HG02884 (cell line): ENCODE measurements around the gene PRSS33.

Experiments used
- ATAC-seq: cut with Tn5 transposase; IDR thresholded peaks from one replicate; pipeline ENCODE4 v1.9.1; 2021; ENCODE audit warnings: mild to moderate bottlenecking, moderate library complexity; ENCODE audit not compliant: unreplicated experiment

The PRSS33 gene

DNA sequence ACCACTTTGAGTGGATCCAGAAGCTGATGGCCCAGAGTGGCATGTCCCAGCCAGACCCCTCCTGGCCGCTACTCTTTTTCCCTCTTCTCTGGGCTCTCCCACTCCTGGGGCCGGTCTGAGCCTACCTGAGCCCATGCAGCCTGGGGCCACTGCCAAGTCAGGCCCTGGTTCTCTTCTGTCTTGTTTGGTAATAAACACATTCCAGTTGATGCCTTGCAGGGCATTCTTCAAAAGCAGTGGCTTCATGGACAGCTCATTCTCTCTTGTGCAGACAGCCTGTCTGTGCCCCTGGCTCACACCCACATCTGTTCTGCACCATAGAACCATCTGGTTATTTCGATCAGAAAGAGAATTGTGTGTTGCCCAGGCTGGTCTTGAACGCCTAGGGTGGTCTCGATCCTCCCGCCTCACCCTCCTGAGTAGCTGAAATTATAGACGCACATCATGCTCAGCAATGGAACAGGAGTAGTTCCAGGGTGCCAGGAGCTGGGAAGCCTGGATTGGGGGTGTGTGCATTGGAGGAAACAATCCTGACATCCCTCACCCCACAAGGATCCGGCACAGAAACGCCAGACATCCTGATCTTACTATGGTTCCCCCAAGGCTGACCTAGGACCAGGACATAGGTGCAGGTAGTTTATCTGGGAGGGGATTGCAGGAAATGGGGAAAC is 34.3 kb upstream of the PRSS33 start:
- ATAC-seq = no peak

DNA sequence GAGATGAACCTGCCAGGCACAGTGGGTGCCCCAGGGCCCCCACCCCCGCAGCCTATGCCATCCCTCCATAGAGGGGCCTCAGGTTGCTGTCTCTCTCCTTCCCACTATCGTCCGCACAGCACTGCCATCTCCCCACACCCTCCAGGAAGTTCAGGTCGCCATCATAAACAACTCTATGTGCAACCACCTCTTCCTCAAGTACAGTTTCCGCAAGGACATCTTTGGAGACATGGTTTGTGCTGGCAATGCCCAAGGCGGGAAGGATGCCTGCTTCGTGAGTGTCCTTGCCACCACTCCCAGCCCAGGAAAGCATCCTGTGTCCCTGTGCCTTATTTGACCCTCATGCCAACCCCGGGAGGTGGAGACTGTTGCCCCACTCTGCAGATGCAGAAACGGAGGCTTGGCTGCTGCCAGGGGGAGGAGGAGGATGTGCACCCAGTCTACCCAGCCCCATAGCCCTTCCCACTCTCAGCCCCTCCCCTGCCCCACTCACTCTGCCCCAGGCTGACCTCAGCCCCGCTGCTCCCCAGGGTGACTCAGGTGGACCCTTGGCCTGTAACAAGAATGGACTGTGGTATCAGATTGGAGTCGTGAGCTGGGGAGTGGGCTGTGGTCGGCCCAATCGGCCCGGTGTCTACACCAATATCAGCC is 33.6 kb upstream of the PRSS33 start:
- no peak for ATAC-seq

DNA sequence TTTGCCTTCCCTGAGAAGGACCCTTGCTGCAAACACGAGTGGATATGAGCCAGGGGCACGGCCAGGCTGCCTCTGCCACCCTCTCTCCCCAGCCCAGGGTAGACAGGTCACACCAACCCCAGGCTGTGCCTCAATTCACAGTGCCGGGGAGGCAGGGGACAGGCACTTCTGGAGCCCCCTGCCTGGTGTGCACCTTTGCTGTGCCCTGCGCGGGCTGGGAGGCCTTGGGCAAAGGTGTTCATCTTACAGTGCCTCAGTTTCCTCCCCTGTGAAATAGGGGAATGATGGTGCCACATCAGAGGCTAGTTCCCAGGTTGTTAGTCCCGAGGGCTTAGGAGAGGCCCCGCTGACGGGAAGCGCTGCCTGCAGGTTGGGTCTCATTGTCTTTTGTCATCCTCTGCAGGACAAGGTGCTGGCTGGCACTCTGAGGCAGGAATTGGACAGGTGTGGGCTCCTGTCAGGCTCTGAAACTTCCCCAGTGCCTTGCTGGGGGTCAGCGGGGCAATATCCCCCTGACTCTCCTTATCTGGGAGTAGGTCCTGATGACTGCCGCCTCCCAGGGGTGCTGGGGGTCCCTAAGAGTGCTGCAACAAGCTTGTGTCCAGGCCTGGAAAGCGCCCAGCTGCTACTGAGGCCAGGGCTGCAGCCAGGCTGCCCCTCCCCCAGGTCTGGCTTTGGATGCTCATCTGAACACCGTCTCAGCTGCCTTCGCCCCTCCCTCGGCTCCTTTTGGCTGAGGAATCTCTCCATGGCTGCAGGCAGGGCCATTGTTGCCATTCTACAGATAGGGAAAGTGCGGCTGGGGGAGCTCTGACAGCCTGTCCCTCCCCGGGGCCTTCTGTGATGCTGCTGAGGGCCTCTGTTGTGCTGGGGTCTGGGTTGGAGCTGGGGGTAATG is 32.8 kb upstream of the PRSS33 start:
- no peak for ATAC-seq

DNA sequence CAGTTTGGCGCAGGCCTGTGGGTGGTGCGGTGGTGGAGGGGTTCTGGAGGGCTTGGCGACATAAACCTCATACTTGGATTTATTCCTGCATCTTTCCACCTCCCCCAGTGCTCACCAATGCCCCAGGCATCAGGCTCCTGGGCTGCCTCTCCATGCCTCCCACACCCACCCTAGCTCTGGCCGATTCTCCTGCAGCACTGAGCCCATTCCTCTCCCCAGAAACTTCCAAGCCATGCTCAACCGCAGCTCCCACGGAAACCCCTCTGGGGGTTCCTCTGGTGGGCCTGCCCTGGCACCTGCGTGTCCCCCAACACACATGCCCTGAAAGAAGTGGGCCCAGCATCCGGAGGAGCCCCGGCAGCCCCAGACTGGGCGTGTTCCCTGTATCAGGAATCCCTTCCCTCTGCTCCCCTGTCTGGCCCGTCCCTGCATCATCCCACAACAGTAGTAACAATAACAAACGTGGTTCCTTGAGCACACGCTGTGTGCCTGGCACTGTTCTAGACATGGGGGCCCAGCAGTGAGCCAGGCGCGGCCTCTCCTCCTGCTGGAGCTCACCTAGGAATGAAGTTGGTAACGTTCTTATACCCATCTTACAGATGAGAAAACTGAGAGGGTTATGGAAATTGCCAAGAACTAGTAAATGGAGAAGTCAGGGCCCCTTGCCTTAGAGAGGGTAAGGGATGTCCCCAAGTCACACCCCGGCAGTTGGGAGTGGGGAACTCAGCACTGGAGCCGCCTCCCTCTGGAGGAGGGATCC is 32.0 kb upstream of the PRSS33 start:
- no peak for ATAC-seq

DNA sequence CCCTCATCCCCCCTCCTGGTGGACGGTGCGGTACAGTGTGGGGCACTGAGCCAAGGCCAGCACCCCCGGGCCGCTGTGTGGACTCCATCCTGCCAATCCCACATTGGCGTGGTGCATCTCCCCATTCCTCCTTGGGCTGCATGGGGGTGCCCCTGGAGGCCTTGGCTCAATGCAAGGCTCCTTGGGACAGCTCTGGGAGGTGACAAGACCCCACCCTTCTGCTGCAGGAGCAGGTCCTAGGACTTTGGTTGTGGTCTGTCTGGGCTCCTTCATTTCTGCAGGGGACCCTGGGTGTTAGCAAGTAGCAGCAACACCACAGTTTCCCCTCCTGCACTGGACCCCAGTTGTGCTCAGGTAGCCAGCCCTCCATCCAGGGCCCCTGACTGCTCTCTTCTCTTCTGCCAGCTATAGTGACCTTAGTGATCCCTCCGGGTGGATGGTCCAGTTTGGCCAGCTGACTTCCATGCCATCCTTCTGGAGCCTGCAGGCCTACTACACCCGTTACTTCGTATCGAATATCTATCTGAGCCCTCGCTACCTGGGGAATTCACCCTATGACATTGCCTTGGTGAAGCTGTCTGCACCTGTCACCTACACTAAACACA is 31.0 kb upstream of the PRSS33 start:
- ATAC-seq = no peak

DNA sequence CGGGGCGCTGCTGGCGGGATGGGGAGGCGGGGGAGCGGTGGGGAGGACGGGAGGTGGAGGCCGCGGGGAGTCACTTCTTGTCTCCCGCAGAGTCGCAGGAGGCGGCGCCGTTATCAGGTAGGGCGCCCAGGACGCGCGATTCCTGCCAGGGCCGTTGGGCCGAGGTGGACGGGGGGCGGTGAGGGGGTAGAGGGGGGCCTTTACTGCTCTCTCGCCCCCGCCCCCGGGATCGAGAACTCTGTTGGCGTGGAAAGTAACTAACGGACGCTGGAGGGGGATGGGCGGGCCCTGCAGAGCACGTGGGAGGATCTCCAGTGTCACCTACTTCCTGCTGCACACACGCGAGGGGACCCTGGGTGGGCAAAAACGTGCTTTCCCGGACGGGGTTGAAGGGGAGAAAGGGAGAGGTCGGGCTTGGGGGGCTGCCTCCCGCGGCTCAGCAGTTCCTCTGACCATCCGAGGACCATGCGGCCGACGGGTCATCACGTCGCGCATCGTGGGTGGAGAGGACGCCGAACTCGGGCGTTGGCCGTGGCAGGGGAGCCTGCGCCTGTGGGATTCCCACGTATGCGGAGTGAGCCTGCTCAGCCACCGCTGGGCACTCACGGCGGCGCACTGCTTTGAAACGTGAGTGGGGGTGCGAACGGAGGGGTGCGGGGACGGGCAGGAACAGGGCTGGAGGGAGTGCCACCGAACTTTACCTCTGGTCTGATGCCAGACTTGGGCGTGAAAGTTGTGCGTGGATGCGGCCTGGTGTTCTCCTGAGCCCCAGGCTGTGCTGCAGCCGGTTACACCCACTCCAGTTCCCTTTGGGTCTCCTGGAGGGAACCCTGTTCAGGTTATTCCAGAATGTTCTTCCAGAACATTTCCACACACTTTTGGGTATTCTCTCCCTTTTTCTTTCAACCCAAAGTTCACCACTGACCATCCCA is 30.2 kb upstream of the PRSS33 start:
- no peak for ATAC-seq

DNA sequence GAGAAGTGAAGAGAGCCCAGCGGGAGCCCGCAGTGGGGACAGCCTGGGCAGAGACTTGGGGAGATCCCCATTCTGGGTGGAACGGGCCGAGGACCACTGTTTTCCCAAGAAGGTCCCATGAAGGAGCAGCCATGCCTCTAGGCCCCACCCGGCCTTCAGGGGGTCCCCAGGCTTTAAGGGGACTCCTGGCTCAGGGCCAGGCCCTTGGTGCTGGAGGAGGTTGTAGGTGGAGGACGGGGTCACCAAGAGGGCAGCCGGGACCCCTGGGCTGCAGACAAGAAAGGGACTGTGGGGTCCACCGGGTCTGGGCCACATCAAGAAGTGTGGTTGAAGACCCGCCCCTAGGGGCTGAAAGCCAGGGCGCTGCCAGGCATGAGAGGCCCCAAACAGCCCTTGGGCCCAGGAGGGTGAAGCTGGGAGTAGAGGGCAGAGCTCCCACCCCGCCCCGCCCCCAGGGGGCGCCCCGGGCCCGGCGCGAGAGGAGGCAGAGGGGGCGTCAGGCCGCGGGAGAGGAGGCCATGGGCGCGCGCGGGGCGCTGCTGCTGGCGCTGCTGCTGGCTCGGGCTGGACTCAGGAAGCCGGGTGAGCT is 29.5 kb upstream of the PRSS33 start, which contains the start of gene PRSS21:
Gene PRSS21, plus strand, starts transcription at position 487 of the 589 bp plus-strand sequence. Its CDS starts 32 bp downstream, at position 519.
- no peak for ATAC-seq

DNA sequence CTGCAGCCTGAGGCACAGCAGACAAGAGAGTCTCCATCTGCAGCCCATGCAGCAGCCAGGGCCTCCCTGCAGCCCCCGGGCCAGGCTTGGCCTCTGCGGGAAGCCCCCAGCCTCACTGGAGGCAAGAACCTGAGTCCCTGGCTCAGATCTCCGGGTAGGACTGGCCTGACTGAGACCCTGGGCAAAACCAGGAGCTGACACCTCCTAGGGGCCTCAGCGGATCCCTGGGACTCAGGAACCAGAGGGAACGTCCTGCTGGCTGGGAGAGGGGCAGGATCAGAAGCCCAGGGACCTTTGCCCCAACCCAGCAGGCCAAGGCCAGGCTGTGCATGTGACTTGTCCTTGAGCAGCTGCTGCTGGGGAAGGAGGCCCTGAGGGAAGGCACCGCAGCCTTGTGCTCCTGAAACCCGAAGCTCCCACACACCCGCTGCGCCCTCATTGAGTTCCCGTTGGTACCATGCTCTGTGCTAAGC is 28.0 kb upstream of the PRSS33 start:
- no peak for ATAC-seq

DNA sequence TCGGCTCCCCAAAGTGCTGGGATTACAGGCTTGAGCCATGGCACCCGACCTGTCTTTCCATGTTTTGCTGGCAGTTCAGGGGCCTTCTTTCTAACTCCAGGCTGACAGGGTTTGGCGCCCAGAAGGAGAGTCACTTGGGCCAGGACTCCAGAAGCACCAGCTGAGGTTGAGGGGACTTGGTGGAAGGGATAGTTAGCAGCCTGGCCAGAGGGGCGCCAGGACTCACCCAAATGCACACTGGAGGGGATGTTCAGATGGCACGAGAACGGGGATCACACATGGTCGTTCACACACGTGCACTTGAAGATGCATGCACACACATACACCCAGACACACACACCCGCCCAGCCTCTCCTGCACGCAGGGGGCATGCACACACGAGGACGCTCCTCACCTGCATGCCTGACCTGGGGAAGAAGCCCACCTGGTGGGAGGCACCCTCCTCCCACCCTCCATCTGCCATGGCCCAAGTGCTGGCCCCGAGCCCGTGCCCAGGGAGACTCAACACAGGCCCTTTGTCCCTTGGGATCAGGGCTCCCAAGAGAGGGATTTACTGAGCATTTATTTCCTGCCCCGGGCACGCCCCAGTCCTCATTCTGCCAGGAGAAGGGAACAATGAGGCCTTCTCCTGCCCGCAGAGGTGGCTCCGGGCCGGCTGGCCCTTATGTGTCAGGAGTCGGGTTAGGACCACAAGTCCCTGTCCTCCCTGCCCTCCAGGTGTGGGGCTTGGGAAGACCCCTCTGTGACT is 27.4 kb upstream of the PRSS33 start:
- no peak for ATAC-seq

DNA sequence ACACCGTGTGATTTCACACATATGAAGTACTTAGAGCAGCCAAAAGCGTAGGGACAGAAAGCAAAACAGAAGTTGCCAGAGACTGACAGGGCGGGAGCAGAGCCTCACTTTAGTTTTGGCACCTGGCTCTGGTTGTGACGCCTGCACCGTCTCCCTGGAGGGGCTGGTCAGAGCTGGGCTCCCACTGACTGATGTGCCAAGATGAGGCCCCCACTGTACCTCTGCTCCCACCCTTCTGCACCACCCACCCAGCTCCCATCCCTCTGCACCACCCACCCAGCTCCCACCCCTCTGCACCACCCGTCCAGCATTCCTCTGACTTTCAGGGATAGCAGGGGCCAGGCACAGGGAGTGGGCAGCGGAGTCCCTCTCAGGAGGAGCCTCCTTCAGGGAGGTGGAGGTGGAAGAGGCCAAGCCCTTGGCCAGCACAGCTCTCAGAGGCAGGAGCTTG is 26.4 kb upstream of the PRSS33 start:
- no peak for ATAC-seq

DNA sequence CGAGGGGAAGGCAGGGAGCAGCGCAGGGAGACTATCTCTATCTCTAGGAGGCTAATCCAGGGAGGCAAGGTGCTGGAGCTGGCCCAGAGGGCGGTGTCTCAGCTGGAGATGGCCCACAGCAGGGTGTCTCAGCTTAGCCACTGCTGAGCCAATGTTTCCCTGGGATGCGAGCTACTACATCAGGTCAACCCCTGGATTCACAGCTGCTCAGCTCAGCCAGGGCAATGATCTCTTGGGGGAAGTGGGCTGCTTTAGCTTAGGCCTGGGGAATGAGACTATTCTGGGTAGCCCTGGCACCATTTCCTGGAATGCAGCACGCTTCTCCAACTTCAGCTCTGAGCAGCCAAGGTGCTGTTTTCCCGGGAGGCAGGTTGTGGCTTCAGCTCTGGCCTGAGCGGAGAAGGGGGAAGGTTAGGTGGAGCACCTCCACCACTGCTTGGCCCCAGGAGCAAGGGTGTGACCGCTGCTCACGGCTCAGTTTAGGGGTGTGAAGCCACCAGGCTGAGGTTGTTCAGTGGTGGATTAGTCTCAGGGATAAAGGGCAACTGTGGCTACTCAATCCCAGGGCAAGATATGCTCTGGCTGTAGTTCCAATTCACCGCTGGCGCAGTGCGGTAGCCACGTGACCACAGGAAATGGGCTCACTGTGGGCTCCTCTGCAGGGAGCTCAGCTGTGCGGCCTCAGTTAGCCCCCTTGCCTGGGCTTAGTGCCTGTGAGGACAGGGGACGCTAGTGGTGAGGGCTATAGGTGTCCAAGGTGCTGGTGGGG is 24.5 kb upstream of the PRSS33 start:
- no peak for ATAC-seq

DNA sequence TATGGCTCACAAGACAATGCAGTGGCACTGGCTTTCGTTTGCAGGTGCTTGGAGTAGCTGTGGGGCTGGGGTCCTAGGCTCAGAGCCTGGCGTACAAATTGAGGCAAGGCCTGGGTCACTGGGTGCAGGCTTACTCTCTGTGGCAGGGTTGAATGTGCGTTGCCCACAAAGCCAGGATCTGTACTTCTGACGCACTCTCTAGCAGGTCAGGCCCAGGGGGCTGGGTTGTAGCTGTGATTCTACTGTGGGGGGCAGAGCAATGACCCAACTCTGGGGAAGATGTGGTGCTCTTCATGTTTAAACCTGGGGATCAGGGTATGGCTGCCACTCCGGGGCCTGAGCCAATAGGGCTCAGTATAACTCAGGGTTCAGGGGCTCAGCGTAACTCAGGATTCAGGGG is 23.3 kb upstream of the PRSS33 start:
- no peak for ATAC-seq

DNA sequence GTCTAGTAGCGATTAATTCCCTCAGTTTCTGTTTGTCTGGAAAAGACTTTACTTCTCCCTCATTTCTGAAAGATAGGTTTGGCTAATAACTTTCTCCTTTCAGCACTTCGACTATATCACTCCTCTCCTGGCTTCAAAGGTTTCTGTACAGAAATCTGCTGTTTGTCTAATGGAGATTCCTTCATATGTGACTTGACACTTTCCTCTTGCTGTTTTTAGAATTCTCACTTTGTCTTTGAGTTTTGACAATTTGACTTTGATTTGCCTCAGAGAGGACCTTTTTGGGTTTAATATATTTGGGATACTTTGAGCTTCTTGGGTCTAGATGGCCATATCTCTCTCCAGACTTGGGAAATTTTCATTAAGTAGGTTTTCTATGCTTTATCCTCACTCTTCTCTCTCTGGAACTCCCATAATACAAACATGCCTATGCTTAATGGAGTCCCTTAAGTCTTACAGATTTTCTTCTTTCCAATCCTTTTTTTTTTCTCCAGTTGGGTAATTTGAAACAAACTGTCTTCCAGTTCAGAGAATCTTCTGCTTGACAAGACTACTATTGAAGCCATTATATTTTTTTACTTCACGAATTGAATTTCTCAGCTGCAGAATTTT is 21.9 kb upstream of the PRSS33 start:
- no peak for ATAC-seq

DNA sequence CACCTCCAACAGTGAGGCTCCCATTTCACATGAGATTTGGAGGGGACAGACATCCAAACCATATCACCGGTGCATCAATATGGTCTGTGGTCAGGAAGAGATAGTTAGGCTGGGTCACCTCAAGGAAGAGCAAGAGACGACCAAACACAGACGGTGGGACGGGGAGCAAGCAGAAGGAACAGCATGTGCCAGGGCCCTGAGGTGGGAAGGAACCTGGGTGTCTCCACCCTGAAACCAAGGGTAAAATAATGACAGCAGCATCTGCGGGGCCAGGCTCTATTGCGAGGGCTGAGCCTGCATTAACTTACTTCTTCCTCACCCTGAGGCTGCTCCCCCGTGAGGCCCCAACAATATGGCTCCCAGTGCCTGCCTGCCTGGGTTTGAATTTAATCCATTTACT is 20.8 kb upstream of the PRSS33 start:
- no peak for ATAC-seq

DNA sequence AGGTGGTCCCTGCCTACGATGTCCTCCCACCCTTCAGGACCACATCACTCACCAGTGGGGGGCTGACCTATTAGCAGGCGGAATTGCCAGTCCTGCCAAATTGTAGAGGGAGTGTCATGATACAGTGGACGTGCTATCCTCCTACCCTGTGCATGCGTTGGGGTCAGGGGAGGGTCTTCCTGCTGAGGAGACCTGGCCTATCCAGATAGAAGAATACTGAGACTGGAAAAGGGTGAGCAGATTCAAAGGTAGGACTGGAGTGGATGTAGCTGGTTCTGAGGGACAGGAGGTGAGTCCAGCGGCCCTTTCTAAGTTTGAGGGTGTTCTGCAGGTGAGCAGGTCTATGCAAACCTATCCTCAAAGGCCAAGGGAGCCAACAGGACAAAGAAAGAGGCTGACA is 18.9 kb upstream of the PRSS33 start:
- no peak for ATAC-seq

DNA sequence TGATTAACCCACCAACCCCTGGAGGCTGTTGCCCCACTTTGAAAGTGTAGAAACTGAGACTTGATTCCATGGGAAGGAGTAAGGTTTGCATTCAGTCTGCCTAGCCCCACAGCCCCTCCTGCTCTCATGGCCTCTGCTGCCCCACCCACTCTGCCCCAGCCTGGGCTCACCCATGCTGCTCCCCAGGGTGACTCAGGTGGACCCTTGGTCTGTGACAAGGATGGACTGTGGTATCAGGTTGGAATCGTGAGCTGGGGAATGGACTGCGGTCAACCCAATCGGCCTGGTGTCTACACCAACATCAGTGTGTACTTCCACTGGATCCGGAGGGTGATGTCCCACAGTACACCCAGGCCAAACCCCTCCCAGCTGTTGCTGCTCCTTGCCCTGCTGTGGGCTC is 17.4 kb upstream of the PRSS33 start:
- no peak for ATAC-seq

DNA sequence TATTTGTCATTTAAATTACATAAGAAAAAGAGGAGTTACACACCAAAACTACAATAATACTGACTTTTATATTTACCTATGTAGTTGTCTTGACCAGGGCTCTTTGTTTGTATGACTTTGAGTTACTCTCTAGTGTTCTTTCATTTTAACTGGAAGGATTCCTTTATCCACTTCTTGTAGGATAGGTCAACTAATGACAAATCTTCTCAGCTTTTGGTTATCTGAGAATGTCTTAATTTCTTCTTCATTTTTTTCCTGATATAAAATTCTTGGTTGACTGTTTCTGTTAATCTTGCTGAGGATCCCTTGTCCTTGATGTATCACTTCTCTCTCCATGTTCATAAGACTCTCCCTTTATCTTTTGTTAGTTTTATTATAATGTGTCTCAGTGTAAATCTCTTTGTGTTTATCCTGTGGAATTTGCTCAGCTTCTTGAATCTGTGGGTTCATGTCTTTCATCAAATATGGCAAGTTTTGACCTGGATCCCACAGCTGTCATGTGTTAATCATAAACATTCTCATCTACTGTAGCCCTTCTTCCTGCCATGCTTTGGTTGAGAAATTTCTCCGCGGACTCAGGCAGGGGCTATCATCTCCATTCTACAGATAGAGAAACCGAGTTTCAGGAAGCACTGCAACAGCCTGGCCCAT is 16.3 kb upstream of the PRSS33 start:
- no peak for ATAC-seq
